ENCODE measurements around the gene SMIM35.

Gene SMIM35

DNA sequence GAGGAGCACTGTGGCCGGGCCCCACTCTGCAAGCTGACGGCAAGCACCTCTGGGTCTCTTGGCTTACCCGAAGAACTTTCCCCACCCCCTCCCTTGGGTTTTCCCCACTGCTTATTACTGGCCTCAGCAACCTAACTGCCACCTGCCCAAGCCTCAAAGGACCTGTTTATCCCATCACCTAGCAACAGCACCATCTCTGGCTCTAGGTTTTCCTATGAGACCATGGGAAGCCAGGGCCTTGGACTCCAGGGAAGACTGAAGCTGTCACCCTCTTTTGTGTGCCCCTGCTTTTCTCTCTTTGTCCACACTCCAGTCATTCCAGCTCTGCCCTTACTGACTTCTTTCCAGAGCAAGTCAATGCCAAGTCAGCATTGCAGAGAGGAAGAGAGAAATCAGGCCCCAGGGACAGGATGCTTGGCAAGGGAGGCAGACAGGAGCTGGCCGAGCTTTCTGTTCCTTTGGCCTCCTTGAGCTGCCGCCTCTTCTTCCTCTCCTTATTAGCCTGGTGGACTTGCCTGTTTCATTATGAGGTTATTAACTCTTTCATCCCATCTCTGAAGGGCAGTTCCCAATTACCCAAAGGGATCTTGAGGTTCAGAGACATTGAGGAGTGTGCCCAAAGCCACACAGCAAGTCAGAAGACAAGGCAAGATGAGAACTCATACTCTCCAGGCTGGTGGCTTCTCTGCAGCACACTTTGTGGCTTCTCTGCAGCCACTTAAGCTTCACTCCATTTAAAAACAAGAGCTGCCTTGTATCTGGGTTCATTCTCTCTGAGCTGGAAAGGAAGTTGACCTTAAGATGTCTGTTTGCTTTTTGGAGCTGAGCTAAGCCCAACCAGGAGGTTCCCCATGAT is at the start of gene SMIM35:
TSS of gene SMIM35 (minus strand) at position 51 of the 856 bp plus-strand sequence. CDS start 206 bp downstream, outside the sequence.
- no peak for DNase-seq

DNA sequence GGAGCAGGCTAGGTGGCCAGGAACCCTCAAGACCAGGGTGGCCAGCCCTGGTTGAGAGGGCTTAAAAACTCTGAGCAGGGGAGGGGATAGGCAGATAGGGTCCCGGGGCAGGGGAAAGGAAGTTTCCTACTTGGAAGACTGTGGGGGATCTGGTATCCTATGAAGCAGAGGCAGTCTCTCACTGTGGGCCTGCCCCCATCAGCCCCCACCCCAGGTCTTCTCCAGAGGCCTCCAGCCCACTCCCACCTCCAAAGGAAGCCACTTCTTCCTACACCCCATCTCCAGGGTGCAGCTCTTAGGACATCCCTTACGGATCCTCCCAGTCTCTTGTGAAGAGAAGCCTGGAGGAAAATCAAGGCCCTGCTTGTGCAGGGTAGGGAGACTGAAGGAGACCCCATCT is 49.6 kb upstream of the SMIM35 start:
- DNase-seq: no peak

GRCh38 chr11:118135796-118136165 is 49.0 kb upstream of the SMIM35 start:
- no peak for DNase-seq

- DNase-seq: no peak
Measured at GRCh38 chr11:118135051-118135795, 48.5 kb upstream of the SMIM35 start.

DNA sequence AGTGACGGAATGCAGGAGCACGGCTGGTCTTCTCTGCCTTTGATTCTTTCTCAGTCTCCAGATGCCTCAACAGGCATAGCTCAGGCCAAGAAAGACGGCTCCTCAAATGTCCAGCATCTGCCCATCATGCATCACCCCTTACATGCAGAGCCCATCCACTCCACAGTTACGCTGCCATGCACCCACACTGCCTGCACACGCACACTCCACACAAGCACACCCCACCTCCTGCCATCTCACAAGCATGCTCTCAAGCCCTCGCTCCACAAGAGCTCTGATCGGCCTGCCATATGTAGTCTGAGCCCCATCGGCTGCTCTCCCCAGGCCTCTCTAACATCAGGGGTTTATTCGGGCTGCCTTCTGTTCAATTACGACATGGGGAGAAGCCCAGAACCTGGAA is 47.1 kb upstream of the SMIM35 start:
- DNase-seq: no peak

- DNase-seq: no peak
Measured at GRCh38 chr11:118132385-118133151, 45.8 kb upstream of the SMIM35 start.

GRCh38 chr11:118129471-118130172 is 42.9 kb upstream of the SMIM35 start:
- DNase-seq: no peak

DNA sequence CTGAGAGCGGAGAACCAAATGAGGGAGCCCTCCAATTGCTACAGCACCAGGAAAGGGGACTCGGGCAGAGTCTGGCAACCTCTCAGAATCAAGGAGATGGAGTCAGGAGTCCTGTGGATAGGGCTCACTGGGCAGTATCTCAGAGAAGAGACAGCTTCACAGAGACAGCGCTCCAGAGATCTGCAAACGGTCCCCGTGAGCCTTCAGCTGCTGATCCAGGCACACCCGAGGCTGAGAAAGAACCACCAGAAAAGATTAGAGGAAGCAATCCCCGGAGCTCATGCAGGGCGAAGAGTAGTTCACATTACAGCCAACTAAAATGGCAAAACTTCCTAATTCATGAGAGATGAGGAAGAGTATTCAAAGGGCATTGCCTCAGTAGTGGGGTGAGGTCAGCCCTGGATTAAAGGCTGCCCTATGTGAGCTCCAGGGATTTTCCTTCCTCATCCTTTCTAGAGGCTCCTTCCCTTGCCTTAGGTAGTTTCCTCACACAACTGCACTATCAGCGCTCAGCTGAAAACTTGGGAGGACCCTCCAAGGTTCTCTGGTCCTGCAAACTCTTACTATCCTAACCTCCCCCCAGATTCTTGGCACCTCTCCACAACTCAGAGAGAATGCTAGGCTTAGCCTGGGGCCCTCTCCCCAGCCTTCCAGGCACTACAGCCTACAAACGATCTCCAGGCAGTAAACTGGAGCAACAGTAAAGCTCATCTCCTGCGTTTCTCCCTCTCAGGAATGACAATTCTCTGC is 42.1 kb upstream of the SMIM35 start:
- DNase-seq: no peak

DNA sequence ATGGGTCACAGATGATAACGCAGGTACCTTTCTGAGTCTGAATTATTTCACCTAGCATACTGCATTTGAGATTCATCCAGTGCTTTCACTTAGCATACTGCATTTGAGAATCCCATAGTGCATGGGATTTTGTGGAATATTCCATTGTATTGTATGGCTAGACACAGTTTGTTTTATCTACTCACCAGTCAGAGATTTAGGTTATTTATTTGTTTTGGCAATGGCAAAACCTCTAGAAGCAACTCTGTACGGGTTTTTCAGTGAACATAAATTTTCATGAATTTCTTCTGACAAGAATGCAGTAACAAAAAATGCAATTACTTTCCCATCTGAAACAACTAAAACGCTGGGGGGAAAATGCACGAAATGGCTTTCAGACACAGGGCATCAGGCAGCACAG is 41.5 kb upstream of the SMIM35 start:
- no peak for DNase-seq

- peak; percentile 21 for DNase-seq
Measured at GRCh38 chr11:118126082-118126838, 39.5 kb upstream of the SMIM35 start.

- DNase-seq: no peak
Measured at GRCh38 chr11:118124929-118125535, 38.3 kb upstream of the SMIM35 start.

DNA sequence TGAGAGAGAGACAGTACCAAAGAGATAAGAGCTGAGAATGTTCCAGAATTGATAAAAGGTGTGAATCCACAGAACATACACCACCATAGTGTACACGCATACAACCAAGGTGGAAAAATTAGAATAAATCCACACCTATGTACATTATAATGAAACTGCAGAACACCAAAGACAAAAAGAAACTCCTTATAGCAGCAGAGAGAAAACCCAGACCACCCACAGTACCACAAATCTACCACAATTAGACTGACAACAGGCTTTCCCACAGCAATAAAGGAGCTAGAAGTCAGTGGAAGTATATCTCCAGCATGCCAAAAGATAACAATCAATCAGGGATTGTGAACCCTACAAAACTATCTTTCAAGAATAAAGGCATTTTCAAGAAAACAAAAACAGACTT is 34.0 kb upstream of the SMIM35 start:
- DNase-seq: no peak

DNA sequence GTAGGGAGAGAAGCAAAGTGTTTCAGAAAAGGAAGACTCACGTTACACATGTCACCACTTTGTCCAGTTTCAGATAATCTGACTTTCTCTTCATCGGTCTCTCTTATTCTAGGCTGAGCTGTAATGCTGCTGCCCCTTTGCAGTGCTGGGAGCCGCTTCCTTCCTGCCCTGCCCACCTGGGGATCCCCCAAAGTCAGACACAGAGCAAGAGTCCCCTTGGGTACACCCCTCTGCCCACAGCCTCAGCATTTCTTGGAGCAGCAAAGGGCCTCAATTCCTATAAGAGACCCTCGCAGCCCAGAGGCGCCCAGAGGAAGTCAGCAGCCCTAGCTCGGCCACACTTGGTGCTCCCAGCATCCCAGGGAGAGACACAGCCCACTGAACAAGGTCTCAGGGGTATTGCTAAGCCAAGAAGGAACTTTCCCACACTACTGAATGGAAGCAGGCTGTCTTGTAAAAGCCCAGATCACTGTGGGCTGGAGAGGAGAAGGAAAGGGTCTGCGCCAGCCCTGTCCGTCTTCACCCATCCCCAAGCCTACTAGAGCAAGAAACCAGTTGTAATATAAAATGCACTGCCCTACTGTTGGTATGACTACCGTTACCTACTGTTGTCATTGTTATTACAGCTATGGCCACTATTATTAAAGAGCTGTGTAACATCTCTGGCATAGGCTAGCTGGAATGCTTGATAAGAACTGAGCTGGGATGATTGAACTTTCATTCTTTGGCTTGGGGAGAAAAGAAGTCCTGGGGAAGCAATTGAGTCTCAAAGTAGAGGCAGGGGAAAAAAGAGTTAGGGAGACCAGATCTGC is 31.2 kb upstream of the SMIM35 start:
- no peak for DNase-seq

DNA sequence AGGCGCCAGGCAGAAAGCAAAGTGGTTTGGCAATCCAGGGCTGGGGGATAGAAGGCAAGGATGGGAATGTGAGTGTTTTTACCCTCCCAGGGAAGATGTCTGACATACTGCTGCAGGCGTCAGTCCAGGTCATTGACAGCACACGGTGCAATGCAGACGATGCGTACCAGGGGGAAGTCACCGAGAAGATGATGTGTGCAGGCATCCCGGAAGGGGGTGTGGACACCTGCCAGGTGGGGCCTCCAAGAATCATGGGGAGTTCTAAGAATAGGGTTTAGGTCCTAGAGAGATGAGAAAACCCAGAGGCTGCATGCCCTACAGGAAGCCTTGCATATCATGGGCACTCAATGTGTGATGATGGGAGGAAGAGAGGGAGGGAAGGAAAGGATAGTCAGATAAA is 28.3 kb upstream of the SMIM35 start:
- DNase-seq: no peak

GRCh38 chr11:118114266-118114665 is 27.5 kb upstream of the SMIM35 start:
- DNase-seq: no peak

- DNase-seq: no peak
Measured at GRCh38 chr11:118112711-118113430, 26.1 kb upstream of the SMIM35 start.

DNA sequence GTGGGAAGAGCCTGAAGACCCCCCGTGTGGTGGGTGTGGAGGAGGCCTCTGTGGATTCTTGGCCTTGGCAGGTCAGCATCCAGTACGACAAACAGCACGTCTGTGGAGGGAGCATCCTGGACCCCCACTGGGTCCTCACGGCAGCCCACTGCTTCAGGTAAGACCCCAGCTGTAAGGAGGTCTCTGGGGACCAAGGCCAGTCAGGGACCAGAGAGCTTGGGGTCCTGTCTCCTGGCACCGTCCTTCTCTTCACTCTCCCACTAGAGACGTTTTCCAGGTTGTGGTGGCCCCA is 24.9 kb upstream of the SMIM35 start:
- DNase-seq: no peak

DNA sequence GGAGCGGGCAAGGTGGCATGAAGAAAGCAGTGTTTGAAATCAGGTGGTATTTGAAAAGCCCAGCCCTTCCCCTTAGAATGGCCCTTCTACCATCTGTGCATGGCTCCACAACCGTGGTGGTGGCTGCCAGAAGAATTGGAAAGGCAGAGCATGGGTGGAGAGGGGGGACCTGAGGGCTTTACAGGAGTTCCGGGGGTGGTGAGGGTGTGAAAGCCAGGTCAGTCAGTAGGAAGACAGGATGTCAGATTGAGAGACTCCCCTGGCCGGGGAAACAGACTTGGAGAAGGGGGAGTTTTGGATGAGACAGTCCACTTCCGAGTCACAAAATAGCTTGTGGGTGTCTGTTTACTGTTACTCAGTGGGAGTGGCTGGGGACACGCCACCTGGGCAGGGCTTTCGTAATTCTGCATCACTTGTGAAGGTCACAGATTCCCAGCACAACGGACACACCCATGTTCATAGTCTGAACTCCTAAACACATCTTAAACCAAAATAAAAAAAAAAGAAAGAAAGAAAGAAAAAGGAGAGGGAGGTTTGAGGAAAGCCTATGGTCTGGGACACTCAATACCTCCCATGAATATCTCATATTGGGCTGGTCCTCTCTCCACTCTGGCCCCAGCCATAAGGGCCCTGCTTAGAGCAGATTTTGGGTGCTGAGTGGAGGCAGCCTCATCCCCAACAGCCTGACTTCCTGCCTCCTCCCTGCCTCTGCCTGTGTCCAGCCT is 24.4 kb upstream of the SMIM35 start:
- no peak for DNase-seq

- DNase-seq: peak; percentile 6
Measured at GRCh38 chr11:118109231-118109630, 22.5 kb upstream of the SMIM35 start.
